HepG2 (cell line): ENCODE measurements around the gene RRP9. TPM values are rescaled to one million over a fixed set of nuclear protein-coding genes. Genes with fewer than 3 reads are reported as not detected.

Experiments
- DPF2 ChIP-seq: sonication (generic); formaldehyde crosslinking; IDR thresholded peaks from 2 replicates; pipeline ENCODE4 v1.4.0; 2020; ENCODE audit warnings: mild to moderate bottlenecking, low read depth, missing genetic modification reagents, borderline replicate concordance
- KMT2A ChIP-seq: sonication (generic); formaldehyde crosslinking; IDR thresholded peaks from 2 replicates; pipeline ENCODE4 v1.4.0; 2020; ENCODE audit warnings: missing genetic modification reagents
- RFX5 ChIP-seq: IDR thresholded peaks from 2 replicates; pipeline ENCODE4 v1.6.1; 2011; ENCODE audit warnings: low read depth, low read length, improper control_type of control experiment
- SP4 ChIP-seq: sonication (generic); formaldehyde crosslinking; IDR thresholded peaks from 2 replicates; pipeline ENCODE4 v1.8.1; 2023; ENCODE audit warnings: mild to moderate bottlenecking, missing genetic modification reagents
- ZFX ChIP-seq: sonication (generic); formaldehyde crosslinking; IDR thresholded peaks from 2 replicates; pipeline ENCODE4 v1.4.0; 2020; ENCODE audit warnings: mild to moderate bottlenecking, low read depth, missing genetic modification reagents, moderate library complexity
- ZNF180 ChIP-seq: sonication (generic); formaldehyde crosslinking; IDR thresholded peaks from 2 replicates; pipeline ENCODE4 v1.4.0; 2020; ENCODE audit warnings: low read depth, missing genetic modification reagents, borderline replicate concordance
- ZNF616 ChIP-seq: sonication (generic); formaldehyde crosslinking; IDR thresholded peaks from 2 replicates; pipeline ENCODE4 v1.5.0; 2020; ENCODE audit warnings: low read depth, mild to moderate bottlenecking, missing genetic modification reagents
- ZNF891 ChIP-seq: sonication (generic); formaldehyde crosslinking; IDR thresholded peaks from 2 replicates; pipeline ENCODE4 v1.5.0; 2020; ENCODE audit warnings: mild to moderate bottlenecking, missing genetic modification reagents
- polyA plus RNA-seq, 8 experiments: library from polyadenylated mRNA; depleted of rRNA in 3 of 8; stranded (reverse) in 7 of 8; unstranded in 1 of 8; fragments of >200 nt; fragmentation: Illumina TruSeq in 4 of 8; extraction: Trizol in 4 of 8; gene quantifications; 2 replicates each; pipeline versions ENCODE4 v1.2.1 to v1.2.3, GENCODE V29; 2011 to 2016; ENCODE audit warnings: low read depth in 4 of 8, missing spikeins in 1 of 8, mixed read lengths in 1 of 8; ENCODE audit not compliant: insufficient read depth in 1 of 8
- total RNA-seq, 5 experiments: library from RNA; depleted of rRNA; stranded (reverse); fragments of >200 nt; fragmentation: Illumina TruSeq; extraction: Trizol; gene quantifications; 2 replicates each; pipeline ENCODE4 v1.2.3, GENCODE V29; 2016; ENCODE audit warnings: low read depth in 1 of 5
- TF ChIP-seq, protein P1 (sequence below): sonication (generic); formaldehyde crosslinking; IDR thresholded peaks from 2 replicates; pipeline ENCODE4 v1.5.0; 2020; ENCODE audit warnings: mild to moderate bottlenecking, missing genetic modification reagents, borderline replicate concordance
- TF ChIP-seq, protein P2 (sequence below): sonication (generic); formaldehyde crosslinking; IDR thresholded peaks from 2 replicates; pipeline ENCODE4 v1.5.1; 2020; ENCODE audit warnings: missing genetic modification reagents, mild to moderate bottlenecking, borderline replicate concordance
- TF ChIP-seq, protein P3 (sequence below): sonication (generic); formaldehyde crosslinking; conservative IDR thresholded peaks from 2 replicates; pipeline ENCODE4 v1.8.0; 2022; ENCODE audit warnings: mild to moderate bottlenecking, moderate library complexity, missing genetic modification reagents
- TF ChIP-seq, protein P4 (sequence below): sonication (generic); formaldehyde crosslinking; IDR thresholded peaks from 2 replicates; pipeline ENCODE4 v1.5.0; 2020; ENCODE audit warnings: mild to moderate bottlenecking, missing genetic modification reagents, moderate library complexity

Gene RRP9
- total and polyA plus RNA-seq, 2 of the 13 experiments (the other 11 are each of a cell fraction or from before 2014, with no cell fraction given): 14.8 to 44.0 TPM

DNA sequence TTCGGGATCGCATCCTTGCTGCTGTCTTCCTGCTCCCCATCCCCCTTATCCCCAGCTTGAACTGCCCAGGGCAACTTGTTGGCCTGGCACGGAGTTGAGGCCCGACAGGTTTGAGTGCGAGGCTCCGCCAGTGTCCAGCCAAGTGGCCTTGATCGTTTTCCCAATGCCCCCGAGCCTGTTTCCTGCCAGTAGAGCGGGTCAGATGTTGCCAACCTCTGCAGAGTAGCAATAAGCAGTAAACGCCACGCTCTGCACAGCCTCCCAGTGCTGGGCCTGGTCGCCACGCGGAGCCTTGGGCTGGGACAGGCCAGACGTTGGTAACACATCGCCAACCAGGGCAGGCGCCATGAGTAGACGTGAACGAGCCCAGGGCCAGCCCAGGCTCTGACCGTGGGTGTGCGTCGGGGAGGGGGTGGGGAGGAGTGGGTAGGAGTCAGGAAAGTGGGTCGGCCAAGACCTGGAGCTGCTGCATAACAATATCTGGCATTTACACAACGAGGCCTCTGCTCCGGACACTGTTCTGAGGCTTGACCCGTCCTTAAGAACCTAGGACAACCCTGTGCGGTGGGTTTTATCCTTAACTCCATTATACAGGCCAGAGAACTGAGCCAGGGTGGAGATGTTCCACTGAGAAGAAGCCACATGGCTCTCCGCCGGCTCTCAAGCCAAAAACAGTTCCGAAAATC lies 32.7 kb upstream of the RRP9 start (continued):
- TF ChIP-seq, protein P1, sequence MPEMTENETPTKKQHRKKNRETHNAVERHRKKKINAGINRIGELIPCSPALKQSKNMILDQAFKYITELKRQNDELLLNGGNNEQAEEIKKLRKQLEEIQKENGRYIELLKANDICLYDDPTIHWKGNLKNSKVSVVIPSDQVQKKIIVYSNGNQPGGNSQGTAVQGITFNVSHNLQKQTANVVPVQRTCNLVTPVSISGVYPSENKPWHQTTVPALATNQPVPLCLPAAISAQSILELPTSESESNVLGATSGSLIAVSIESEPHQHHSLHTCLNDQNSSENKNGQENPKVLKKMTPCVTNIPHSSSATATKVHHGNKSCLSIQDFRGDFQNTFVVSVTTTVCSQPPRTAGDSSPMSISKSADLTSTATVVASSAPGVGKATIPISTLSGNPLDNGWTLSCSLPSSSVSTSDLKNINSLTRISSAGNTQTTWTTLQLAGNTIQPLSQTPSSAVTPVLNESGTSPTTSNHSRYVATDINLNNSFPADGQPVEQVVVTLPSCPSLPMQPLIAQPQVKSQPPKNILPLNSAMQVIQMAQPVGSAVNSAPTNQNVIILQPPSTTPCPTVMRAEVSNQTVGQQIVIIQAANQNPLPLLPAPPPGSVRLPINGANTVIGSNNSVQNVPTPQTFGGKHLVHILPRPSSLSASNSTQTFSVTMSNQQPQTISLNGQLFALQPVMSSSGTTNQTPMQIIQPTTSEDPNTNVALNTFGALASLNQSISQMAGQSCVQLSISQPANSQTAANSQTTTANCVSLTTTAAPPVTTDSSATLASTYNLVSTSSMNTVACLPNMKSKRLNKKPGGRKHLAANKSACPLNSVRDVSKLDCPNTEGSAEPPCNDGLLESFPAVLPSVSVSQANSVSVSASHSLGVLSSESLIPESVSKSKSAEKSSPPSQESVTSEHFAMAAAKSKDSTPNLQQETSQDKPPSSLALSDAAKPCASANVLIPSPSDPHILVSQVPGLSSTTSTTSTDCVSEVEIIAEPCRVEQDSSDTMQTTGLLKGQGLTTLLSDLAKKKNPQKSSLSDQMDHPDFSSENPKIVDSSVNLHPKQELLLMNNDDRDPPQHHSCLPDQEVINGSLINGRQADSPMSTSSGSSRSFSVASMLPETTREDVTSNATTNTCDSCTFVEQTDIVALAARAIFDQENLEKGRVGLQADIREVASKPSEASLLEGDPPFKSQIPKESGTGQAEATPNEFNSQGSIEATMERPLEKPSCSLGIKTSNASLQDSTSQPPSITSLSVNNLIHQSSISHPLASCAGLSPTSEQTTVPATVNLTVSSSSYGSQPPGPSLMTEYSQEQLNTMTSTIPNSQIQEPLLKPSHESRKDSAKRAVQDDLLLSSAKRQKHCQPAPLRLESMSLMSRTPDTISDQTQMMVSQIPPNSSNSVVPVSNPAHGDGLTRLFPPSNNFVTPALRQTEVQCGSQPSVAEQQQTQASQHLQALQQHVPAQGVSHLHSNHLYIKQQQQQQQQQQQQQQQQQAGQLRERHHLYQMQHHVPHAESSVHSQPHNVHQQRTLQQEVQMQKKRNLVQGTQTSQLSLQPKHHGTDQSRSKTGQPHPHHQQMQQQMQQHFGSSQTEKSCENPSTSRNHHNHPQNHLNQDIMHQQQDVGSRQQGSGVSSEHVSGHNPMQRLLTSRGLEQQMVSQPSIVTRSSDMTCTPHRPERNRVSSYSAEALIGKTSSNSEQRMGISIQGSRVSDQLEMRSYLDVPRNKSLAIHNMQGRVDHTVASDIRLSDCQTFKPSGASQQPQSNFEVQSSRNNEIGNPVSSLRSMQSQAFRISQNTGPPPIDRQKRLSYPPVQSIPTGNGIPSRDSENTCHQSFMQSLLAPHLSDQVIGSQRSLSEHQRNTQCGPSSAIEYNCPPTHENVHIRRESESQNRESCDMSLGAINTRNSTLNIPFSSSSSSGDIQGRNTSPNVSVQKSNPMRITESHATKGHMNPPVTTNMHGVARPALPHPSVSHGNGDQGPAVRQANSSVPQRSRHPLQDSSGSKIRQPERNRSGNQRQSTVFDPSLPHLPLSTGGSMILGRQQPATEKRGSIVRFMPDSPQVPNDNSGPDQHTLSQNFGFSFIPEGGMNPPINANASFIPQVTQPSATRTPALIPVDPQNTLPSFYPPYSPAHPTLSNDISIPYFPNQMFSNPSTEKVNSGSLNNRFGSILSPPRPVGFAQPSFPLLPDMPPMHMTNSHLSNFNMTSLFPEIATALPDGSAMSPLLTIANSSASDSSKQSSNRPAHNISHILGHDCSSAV: 0 out of 2 replicates have a peak, but pooled peaks have one; percentile 12
- TF ChIP-seq, protein P2, sequence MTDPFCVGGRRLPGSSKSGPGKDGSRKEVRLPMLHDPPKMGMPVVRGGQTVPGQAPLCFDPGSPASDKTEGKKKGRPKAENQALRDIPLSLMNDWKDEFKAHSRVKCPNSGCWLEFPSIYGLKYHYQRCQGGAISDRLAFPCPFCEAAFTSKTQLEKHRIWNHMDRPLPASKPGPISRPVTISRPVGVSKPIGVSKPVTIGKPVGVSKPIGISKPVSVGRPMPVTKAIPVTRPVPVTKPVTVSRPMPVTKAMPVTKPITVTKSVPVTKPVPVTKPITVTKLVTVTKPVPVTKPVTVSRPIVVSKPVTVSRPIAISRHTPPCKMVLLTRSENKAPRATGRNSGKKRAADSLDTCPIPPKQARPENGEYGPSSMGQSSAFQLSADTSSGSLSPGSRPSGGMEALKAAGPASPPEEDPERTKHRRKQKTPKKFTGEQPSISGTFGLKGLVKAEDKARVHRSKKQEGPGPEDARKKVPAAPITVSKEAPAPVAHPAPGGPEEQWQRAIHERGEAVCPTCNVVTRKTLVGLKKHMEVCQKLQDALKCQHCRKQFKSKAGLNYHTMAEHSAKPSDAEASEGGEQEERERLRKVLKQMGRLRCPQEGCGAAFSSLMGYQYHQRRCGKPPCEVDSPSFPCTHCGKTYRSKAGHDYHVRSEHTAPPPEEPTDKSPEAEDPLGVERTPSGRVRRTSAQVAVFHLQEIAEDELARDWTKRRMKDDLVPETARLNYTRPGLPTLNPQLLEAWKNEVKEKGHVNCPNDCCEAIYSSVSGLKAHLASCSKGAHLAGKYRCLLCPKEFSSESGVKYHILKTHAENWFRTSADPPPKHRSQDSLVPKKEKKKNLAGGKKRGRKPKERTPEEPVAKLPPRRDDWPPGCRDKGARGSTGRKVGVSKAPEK (CRISPR knock-in tag): no peak
- TF ChIP-seq SP4 (CRISPR knock-in tag) (no peak), KMT2A (CRISPR knock-in tag) (peak; percentile 2; the same call in 1 of the 2 replicates), RFX5 (peak; percentile 42; the same call in 1 of the 2 replicates), ZNF180 (CRISPR knock-in tag) (peak; percentile 19; the same call in 1 of the 2 replicates), ZNF616 (CRISPR knock-in tag) (0 out of 2 replicates have a peak, but pooled peaks have one; percentile 1), ZNF891 (CRISPR knock-in tag) (peak; percentile 16; the same call in 1 of the 2 replicates), DPF2 (CRISPR knock-in tag) (no peak), ZFX (CRISPR knock-in tag) (peak; percentile 62; the same call in 1 of the 2 replicates)
- TF ChIP-seq, protein P3, sequence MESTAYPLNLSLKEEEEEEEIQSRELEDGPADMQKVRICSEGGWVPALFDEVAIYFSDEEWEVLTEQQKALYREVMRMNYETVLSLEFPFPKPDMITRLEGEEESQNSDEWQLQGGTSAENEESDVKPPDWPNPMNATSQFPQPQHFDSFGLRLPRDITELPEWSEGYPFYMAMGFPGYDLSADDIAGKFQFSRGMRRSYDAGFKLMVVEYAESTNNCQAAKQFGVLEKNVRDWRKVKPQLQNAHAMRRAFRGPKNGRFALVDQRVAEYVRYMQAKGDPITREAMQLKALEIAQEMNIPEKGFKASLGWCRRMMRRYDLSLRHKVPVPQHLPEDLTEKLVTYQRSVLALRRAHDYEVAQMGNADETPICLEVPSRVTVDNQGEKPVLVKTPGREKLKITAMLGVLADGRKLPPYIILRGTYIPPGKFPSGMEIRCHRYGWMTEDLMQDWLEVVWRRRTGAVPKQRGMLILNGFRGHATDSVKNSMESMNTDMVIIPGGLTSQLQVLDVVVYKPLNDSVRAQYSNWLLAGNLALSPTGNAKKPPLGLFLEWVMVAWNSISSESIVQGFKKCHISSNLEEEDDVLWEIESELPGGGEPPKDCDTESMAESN: 0 out of 2 replicates have a peak, but pooled peaks have one; percentile 8
- TF ChIP-seq, protein P4, sequence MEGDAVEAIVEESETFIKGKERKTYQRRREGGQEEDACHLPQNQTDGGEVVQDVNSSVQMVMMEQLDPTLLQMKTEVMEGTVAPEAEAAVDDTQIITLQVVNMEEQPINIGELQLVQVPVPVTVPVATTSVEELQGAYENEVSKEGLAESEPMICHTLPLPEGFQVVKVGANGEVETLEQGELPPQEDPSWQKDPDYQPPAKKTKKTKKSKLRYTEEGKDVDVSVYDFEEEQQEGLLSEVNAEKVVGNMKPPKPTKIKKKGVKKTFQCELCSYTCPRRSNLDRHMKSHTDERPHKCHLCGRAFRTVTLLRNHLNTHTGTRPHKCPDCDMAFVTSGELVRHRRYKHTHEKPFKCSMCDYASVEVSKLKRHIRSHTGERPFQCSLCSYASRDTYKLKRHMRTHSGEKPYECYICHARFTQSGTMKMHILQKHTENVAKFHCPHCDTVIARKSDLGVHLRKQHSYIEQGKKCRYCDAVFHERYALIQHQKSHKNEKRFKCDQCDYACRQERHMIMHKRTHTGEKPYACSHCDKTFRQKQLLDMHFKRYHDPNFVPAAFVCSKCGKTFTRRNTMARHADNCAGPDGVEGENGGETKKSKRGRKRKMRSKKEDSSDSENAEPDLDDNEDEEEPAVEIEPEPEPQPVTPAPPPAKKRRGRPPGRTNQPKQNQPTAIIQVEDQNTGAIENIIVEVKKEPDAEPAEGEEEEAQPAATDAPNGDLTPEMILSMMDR: 0 out of 2 replicates have a peak, but pooled peaks have one; percentile 17
